HG03139 (cell line): Measurements from ENCODE around the gene AACS.

Experiments
- ATAC-seq: cut with Tn5 transposase; IDR thresholded peaks from one replicate; pipeline ENCODE4 v1.9.1; 2021; ENCODE audit not compliant: unreplicated experiment

Gene AACS

GRCh38 chr12:125183187-125184067, 118.2 kb downstream of the AACS start:
- no peak for ATAC-seq

- ATAC-seq: no peak
These were observed 119.2 kb downstream of the AACS start for GRCh38 chr12:125184213-125184967.

- no peak for ATAC-seq
These were observed 120.1 kb downstream of the AACS start for GRCh38 chr12:125185311-125185739.

- peak; percentile 62 for ATAC-seq
These were observed 120.7 kb downstream of the AACS start, which contains the start of gene TMEM132B for GRCh38 chr12:125185740-125186470. TSS of gene TMEM132B (plus strand) at chr12:125186386.

DNA sequence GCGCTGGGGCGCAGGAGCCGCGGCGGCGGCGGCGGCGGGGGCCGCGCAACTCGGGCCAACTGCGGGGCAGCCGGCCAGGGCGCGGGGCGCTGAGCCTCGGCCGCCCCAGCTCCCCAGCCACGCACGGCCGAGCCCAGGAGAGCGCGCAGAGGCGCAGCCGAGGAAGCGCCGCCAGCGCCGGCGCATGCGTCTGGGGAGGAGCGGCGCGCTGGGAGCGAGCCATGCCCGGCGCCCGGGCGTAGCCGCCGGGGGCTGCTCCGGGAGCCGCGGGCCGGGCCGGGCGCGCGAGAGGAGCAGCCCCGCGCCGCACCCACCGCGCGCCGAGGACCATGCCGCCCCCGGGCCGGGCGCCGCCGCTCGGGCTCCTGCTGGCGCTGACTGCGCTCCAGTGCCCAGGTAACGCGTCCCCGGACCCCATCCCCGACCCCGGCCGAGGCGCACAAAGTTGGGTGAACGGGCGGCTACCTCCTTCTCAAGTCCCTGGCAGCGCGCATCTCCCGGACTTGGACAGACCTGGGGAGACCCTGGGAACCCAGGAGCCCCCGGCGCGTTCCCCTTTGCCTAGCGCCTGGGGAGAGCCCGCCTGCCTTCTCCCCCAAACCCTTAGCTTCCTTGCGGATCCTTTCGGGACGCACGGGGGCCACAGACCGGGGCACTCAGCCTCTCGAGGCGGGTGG, 121.4 kb downstream of the AACS start:
- no peak for ATAC-seq

- ATAC-seq: no peak
These were observed 122.0 kb downstream of the AACS start for GRCh38 chr12:125187148-125187745.

- no peak for ATAC-seq
These were observed 122.8 kb downstream of the AACS start for GRCh38 chr12:125187780-125188741.

DNA sequence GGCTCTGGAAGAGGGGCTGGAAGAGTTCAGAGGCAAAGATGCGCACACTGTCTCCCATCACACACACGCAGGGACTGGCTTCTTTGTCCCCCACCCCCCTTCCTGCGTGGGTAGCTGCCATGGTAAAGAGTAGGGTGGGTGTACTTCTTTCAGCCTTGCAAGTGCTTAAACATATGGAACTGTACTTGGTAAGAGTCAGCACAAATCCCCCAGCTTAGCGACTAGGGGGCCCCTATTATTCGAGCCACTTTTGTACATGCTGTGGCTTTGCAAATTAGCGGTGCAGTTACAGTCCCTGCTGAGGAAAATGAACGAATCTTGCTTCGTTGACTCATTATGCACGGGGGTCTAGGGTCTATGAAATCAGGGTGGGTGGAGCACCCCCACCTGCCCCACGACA, 123.8 kb downstream of the AACS start:
- ATAC-seq: no peak

DNA sequence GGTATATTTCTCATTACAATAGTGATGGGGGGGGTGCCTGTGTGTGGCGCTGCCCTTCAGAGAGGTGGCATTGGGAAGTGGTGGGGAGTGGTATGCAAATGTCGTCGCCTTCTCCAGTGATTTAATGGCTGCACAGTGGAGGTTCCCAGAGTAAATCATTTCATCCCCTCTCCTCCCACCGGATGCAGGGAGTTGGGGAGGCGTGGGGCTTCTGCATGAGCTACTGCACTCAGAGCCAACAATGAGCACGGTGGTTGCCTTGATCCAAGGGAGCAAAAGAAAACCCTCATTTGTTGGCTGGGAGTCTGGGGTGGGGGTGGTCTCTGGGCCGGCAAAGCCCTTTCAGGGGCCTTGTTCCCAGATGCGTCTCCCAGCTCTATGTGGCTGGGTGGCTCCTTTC, 124.3 kb downstream of the AACS start:
- ATAC-seq: no peak

DNA sequence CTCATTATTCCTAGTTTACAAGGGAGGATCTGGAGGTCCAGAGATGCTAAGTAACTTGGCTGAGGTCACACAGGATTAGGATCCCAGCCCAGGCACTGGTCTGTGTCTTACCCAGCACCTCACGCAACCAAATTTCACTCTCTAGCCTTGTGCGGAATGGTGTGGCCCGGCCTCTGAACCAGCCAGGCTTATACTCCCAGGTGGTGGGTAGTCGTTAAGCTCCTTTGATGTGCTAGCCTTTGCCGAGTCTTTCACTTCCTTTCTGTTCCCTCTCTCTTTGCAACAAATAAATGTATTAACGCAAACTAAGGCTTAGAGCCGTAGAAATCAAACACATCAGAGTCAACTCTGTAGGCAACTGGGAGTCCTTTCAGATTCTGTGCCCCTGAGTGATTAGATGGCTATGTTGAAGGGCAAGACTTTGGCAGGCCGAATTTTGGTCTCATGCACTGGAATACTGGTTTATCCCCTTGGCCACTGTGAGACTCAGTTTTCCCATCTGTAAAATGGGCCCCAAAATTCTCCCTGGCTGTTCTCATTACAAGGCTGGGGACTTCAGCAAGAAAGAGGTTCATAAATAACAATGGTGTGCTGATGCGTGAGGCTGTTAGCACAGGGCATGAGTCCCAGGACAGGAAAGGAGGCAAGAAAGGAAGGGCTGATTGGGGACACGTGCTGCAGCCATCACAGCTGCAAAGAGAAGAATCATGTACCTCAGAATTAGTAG, 126.3 kb downstream of the AACS start:
- no peak for ATAC-seq

- no peak for ATAC-seq
These were observed 127.5 kb downstream of the AACS start for GRCh38 chr12:125192690-125193221.
